Stimulated activated CD4-positive, alpha-beta T cell treated with anti-CD3 and anti-CD28 coated beads, Interleukin-1b, Interleukin-23, amount 100 ng/mL, for 4 hours (primary cell): ENCODE measurements around the gene SDHAF1.
"Not testable (repeated sequence)": the region's sequence is repeated elsewhere in the genome, so short reads cannot be mapped to it uniquely, and the experiment has no call there.

Experiments
- DNase-seq, 2 donors: peaks; one replicate each; pipeline ENCODE4 v3.0.0-alpha.2; 2020; ENCODE audit warnings: low read depth in 2 of 2

Gene SDHAF1, protein sequence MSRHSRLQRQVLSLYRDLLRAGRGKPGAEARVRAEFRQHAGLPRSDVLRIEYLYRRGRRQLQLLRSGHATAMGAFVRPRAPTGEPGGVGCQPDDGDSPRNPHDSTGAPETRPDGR

DNA sequence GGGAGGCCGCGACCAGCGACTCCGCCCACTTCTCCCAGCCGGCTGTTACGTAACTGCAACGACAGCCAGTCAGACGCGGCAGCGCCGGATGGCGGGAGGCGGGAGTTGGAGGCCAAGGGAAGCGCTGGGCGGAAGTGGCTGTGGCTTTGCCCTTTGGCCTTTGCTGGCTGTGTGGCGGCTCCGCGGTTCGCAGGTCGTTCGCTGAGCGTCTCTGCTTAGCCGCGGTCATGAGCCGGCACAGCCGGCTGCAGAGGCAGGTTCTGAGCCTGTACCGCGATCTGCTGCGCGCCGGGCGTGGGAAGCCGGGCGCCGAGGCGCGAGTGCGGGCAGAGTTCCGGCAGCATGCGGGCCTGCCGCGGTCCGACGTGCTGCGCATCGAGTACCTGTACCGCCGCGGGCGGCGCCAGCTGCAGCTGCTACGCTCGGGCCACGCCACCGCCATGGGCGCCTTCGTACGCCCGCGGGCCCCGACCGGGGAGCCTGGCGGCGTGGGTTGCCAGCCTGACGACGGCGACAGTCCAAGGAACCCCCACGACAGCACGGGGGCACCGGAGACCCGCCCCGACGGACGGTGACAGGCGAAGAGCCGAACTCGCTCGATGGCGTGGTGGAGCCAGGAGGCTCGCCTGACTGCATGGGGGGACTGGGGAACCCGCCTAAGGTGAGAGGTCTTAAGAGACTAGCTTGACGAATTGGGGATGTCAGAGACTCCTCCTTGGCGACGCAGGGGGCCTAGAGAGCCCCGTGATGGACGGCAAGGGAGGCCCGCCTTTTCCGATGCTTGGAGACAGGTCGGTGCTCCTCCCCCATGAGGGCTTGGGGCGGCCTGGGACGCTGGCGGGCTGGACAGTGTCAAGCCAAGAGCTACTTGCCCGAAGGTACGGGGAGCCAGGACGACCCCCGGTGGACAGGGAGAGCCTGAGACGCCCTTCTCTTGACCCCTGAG lies at the start of gene SDHAF1:
Gene SDHAF1, plus strand, starts transcription at position 141 of the 946 bp plus-strand sequence. Its CDS starts 87 bp downstream, at position 228.
- peak; percentile 85 to 89 for DNase-seq

DNA sequence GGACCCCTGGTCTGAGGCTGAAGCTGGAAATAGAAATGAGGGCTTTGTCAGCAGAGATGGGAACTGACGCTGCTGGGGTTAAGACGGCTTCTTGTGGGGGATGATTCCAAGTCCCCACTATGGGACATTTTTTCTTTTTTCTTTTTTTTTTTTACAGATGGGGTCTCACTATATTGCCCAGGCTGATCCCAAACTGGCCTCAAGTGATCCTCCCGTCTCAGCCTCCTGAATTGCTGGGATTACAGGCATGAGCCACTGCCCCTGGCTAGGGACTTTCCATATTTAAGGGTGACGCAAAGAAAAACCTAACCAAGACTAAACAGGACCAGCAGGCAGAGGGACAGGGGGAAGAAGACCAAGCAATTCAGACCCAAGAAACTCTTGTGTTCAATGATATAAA lies 48.8 kb upstream of the SDHAF1 start:
- no peak for DNase-seq

- no peak for DNase-seq
Measured at GRCh38 chr19:35949131-35949530, 45.9 kb upstream of the SDHAF1 start.

DNA sequence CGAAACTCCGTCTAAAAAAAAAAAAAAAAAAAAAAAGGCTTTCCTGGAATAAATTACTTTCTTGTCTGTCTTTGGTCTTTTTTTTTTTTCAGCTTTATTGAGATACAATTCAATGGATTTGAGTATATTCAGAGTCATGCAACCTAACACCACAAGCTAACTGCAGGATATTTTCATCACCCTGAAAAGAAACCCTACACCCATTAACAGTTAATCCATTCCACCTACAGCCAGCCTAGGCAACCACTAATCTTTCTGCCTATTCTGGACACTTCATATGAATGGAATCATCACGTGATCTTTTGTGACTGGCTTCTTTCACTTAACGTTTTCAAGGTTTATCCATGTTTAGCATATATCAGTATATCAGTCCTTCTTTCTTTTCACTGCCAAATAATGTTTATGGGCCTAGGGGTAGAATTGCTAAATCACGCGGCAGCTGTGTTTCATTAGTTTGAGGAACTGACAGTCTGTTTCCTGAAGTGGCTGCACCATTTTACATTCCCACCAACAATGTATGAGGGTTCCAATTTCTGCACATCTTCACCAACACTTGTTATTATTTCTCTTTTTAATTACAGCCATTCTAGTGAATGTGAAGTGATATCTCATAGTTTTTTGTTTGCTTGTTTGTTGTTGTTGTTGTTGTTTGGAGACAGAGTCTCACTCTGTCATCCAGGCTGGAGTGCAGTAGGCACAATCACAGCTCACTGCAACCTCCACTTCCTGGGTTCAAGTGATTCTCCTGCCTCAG lies 38.9 kb upstream of the SDHAF1 start:
- no peak for DNase-seq

DNA sequence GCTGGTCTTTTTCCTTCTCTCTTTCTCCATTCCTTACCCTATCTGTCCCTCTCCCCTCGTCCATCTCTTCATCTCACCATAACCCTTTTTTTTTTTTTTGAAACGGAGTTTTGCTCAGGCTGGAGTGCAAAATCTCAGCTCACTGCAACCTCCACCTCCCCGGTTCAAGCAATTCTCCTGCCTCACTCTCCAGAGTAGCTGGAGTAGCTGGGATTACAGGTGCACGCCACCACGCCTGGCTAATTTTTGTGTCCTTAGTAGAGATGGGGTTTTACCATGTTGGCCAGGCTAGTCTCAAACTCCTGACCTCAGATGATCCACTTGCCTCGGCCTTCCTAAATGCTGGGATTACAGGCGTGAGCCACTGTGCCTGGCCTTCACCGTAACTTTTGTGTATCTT lies 37.6 kb upstream of the SDHAF1 start:
- not testable (repeated sequence) for DNase-seq

GRCh38 chr19:35958660-35959039 lies 36.3 kb upstream of the SDHAF1 start:
- no peak for DNase-seq

DNA sequence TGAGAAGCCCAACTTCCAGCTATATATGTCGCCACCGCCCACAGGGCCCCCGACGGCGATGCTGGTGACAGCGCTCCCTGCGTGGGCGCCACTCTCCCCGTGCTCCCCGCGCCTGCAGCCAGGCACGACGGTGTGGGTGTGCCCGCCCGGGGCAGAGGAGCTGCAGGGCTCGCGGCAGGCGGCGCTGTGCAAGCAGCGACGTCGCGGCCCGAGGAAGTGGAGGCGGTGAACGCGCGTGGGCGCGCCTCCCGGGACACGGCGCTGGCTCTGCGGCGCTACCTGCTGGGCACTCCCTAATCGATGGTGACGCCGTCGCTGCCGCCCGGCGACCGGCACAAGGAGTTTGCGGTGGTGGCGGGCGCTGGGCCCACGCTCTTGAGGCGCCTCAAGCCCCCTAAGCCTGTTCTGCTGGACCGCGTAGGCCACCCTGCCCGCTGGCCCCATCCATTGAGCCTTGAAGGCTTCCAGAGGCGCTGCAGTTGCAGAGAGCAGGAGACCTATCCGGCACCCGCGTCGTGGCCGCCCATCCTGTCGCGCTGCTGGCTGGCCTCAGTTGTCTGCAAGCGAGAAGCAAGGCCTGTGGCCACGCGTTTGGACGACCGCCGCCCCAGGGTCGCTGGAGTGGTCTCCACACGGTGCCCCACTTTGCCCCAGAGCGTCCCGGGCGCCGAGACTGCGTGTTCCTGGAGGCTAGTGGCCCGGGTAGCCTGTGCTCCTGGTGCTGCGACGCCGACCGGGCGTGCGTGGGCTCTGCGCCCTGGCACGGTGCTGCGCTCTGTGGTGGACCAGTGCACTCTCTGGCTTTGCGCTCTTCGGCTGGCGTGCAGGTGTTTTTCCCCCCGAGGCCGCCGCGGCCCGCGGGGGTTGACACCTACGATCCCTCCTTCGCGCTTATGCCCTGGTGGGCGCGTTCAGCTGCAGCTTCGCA lies 35.7 kb upstream of the SDHAF1 start:
- peak; percentile 69 to 86 for DNase-seq

DNA sequence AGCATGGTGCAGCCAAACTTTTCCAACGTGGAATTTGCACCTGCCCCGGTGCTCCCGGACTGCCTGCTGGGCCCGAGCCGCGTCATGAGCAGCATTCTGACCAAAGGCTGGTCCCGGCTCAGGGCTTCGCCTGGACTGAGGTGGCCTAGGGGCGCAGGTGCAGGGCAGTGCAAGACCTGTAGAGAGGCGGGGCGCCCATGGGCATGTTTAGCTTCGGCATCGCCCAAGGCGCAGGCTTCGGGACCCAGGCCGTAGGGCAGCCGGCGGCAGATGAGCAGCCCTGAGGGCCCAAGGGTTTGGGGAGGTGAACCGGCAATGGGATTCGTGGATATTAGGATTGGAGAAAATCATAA lies 35.0 kb upstream of the SDHAF1 start:
- no peak for DNase-seq

- DNase-seq = no peak
Measured at GRCh38 chr19:35960432-35960972, 34.5 kb upstream of the SDHAF1 start.

- DNase-seq = no peak
Measured at GRCh38 chr19:35963514-35963913, 31.5 kb upstream of the SDHAF1 start.

GRCh38 chr19:35966771-35967170 lies 28.2 kb upstream of the SDHAF1 start:
- DNase-seq = no peak

GRCh38 chr19:35973487-35973886 lies 21.5 kb upstream of the SDHAF1 start:
- DNase-seq = no peak

DNA sequence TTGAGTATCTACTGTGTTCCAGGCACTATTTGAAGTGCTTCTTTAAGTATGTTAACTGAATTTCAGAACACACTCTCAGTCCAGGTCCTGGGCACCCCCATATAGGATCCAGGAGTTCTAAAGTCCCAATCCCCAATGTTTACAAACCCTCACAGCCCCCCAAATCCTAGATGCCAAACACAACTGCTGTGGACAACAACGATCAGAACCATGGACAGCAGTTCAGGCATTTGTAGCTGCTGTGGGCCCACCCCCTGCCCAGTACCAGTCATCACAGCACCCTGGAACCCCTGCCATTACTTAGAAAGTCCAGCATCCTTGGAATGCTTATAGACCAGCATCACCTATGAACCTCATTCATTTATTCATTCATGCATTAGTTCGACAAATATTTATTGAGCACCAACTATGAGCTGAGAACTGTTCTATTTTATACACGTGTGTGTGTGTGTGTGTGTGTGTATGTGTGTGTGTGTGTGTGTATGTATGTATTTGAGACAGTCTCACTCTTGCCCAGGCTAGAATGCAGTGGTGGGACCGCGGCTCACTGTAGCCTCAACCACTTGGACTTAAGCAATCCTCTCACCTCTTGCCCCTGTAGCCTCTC lies 19.3 kb upstream of the SDHAF1 start:
- no peak for DNase-seq

GRCh38 chr19:35977446-35978222 lies 17.4 kb upstream of the SDHAF1 start:
- no peak for DNase-seq

DNA sequence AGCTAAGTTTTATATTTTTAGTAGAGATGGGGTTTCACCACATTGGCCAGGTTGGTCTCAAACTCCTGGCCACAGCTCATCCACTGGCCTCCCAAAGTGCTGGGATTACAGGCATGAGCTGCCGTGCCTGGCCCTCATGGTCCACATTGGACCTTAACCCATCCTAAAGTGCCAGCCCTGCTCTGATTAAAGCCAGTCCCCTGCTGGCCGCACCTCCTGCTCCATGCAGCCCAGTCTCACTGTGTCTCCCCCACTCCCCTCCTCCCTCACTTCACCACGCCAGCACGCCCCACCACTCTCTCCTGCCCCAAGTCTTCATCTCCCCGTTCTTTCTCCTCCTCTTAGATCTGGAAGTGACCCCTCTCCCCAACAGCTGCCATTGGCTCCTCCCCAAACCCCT lies 16.7 kb upstream of the SDHAF1 start:
- no peak for DNase-seq

DNA sequence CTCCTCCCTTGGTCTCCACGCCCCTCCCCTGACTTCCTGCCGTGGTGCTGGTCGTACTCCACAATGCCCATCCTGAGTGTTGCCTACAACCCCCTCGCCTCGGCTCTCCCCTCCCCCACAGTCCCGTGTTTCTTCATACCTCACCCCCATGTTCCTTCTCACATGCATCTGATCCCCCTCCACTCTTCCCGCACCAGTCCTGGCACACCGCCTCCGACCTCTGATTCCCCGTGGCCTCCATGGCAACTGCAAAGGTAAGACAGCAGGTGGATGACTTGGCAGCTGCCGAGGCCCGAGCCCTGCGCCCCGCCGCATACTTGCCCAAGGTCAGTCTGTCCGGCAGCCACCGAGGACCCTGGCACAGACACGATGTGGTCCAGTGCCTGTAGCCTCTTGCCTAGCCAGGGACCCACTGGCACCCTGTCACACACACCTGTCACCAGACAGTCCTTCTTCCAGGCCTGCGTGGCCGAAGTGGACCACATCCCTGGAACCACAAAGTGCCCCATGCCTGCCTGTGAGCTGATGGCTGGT lies 16.1 kb upstream of the SDHAF1 start:
- no peak for DNase-seq

- DNase-seq = not testable (repeated sequence)
Measured at GRCh38 chr19:35980997-35981396, 14.0 kb upstream of the SDHAF1 start.

DNA sequence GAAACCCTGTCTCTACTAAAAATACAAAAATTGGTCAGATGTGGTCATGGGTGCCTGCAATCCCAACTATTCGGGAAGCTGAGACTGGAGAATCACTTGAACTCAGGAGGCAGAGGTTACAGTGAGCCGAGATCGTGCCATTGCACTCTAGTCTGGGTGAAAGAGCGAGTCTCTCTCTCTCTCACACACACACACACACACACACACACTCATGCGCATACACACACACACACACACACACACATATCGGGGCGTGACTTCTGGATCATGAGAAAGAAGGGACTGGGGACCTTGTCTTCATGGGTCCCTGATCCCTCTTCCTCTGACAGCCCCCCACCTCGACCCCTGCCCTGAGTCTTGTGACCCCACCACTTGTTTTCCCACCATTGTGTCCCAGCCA lies 11.8 kb upstream of the SDHAF1 start:
- no peak for DNase-seq

DNA sequence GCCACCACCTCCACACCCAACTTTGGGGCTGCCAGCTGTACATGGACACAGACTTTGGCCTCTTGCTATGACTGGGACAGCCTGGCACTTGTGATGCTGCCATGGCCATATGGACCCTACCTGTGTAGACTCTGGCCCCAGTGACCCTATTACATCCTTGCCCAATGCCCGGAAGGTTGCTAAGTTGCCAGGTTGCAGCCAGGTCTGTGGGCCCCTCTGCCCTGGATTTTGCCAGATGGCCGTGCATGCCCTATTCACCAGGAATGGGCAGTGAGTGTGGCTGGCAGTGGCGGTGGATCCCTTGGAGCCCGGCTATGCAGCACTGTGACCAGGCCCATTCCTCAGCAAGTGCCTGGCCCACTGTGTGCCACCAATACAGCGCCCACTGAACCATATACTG lies 8.9 kb upstream of the SDHAF1 start:
- DNase-seq = no peak
